22Rv1 (cell line): Measurements from ENCODE around the gene FBXW5.

Experiments used
- CTCF ChIP-seq: fragments of 450-650 bp; IDR thresholded peaks from 2 replicates; pipeline ENCODE4 v1.5.1; 2017; ENCODE audit warnings: mild to moderate bottlenecking
- ZFX ChIP-seq: fragments of 450-650 bp; IDR thresholded peaks from 2 replicates; pipeline ENCODE4 v1.6.1; 2017; ENCODE audit warnings: antibody characterized with exemption, borderline replicate concordance

DNA sequence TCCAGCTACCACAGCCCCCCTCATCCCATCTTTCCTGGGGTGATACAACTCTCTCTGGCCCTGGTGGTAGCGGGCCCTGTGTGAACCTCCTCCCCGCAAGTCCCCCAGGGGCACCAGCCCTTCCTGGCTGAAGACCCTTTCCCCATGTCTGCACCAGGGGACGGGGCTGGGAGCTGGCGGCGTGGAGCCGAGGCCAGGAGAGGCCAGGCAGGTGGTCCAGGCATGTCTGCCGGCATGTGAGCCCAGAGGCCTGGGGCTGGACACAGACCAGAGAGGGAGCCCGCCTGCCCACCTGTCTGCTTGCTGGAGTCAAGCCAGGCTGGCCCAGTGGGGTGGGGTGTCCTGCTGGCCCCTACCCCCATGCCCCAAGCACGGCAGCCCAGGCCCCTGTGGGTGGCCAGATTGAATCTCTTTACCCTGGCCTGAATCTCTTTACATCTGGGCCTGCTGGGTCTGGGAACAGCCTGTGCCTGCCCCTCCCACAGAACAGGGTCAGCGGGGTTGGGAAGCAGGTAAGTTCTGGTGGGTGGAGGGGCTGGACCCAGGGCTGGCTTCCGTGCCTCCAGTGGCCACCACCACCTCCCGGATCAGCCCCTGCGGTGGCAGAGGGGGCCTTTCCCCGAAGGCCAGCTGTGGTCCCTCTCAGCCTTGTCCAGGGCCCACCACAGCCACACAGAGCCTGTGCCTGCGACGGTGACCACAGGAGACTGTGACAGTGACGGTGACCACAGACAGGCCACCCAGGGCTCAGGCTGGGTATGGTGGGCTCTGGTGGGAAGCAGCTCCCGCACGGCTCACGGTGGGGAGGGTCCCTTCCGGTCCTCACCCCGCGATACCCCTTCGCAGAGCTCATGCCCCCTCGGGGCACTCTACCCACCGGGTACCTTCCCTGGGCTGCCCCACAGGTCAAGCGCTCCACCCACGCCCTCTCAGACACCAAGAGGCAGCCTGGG is 14.6 kb upstream of the FBXW5 start:
- TF ChIP-seq CTCF, result no peak
- TF ChIP-seq ZFX, result no peak
